Lower lobe of right lung (tissue), 2 donors: ENCODE results near the gene KRT80. TPM values are rescaled to one million over a fixed set of nuclear protein-coding genes. Genes with fewer than 3 reads are reported as not detected.

Experiments
- ATAC-seq, 2 donors: fragments of 200-7000 bp; cut with Tn5 transposase; one replicate each; pipeline ENCODE4 v1.9.1; 2020 to 2022; ENCODE audit warnings: mild to moderate bottlenecking in 2 of 2, moderate library complexity in 2 of 2
- DNase-seq: peaks from one replicate; pipeline ENCODE4 v3.0.0-alpha.2; 2020
- H3K27ac ChIP-seq: fragments of 200-600 bp; one replicate; pipeline ENCODE4 v1.8.0; 2022
- H3K27me3 ChIP-seq: fragments of 200-600 bp; one replicate; pipeline ENCODE4 v1.8.0; 2022; ENCODE audit warnings: low read depth
- H3K36me3 ChIP-seq: fragments of 200-600 bp; one replicate; pipeline ENCODE4 v1.8.0; 2022; ENCODE audit warnings: mild to moderate bottlenecking
- H3K4me1 ChIP-seq: fragments of 200-600 bp; one replicate; pipeline ENCODE4 v1.8.0; 2022
- H3K4me3 ChIP-seq: fragments of 200-600 bp; one replicate; pipeline ENCODE4 v1.8.0; 2022; ENCODE audit warnings: mild to moderate bottlenecking
- H3K9me3 ChIP-seq: fragments of 200-600 bp; one replicate; pipeline ENCODE4 v1.8.0; 2022
- CTCF ChIP-seq: fragments of 200-600 bp; IDR thresholded peaks from one replicate; pipeline ENCODE4 v1.8.0; 2022; ENCODE audit warnings: antibody characterized with exemption, mild to moderate bottlenecking
- intact Hi-C: fragments of 100-400 bp; cut with DNase I; formaldehyde crosslinking; loops from one replicate; pipeline ENCODE4 v1.11.0; 2022
- total RNA-seq: library from RNA; stranded (reverse); fragmentation: NEBNext Ultra II Directional; extraction: Animal tissue kit (Norgen Biotek cat#: 25700); gene quantifications from one replicate; pipeline ENCODE4 v1.2.1, GENCODE V29; 2021
- donor health status: DM: no; HTN: yes; CAD: no; lungs with severe emphysema.

The KRT80 gene
- total RNA-seq, 1 donor from 2014 or later, result 3.0 TPM

- H3K27ac ChIP-seq, result peak overlapping the region; percentile 87
- no peak for DNase-seq
- no peak for ATAC-seq
- no peaks in the 10 kb centered on the region for H3K9me3 ChIP-seq
- H3K27me3 ChIP-seq, result peaks cover 6% of the 10 kb centered on the region
- TF ChIP-seq CTCF, result no peak
- H3K4me3 ChIP-seq, result no peak overlapping the region
- H3K4me1 ChIP-seq, result peaks cover 36% of the 10 kb centered on the region
- intact Hi-C loops, result no loop called here
- no peaks in the 10 kb centered on the region for H3K36me3 ChIP-seq
Observed at GRCh38 chr12:52126050-52126604, 65.7 kb downstream of the KRT80 start.

- Histone ChIP-seq H3K4me1 (peaks cover 36% of the 10 kb centered on the region), H3K9me3 (no peaks in the 10 kb centered on the region), H3K27me3 (peaks cover 6% of the 10 kb centered on the region), H3K36me3 (no peaks in the 10 kb centered on the region), H3K4me3 (no peak overlapping the region), H3K27ac (peak overlapping the region; percentile 87)
- ATAC-seq (no peak), DNase-seq (no peak)
- intact Hi-C loops, result no loop called here
- no peak for TF ChIP-seq CTCF
Observed at GRCh38 chr12:52125476-52125900, 66.3 kb downstream of the KRT80 start.

GRCh38 chr12:52123487-52124186, 68.2 kb downstream of the KRT80 start:
- Histone ChIP-seq H3K4me3 (no peak overlapping the region), H3K27me3 (peaks cover 6% of the 10 kb centered on the region), H3K36me3 (no peaks in the 10 kb centered on the region), H3K27ac (no peak overlapping the region), H3K4me1 (peaks cover 42% of the 10 kb centered on the region), H3K9me3 (no peaks in the 10 kb centered on the region)
- intact Hi-C loops, result no loop called here
- no peak for TF ChIP-seq CTCF
- no peak for DNase-seq
- no peak for ATAC-seq

- intact Hi-C loops, result no loop called here
- no peaks in the 10 kb centered on the region for H3K36me3 ChIP-seq
- H3K4me3 ChIP-seq, result no peak overlapping the region
- no peak overlapping the region for H3K27ac ChIP-seq
- no peak for ATAC-seq
- TF ChIP-seq CTCF, result no peak
- peaks cover 6% of the 10 kb centered on the region for H3K27me3 ChIP-seq
- no peaks in the 10 kb centered on the region for H3K9me3 ChIP-seq
- no peak for DNase-seq
- H3K4me1 ChIP-seq, result peaks cover 35% of the 10 kb centered on the region
Observed at GRCh38 chr12:52122904-52123303, 68.9 kb downstream of the KRT80 start.

GRCh38 chr12:52122540-52122871, 69.3 kb downstream of the KRT80 start:
- no peak for TF ChIP-seq CTCF
- H3K4me3 ChIP-seq, result no peak overlapping the region
- ATAC-seq (no peak), DNase-seq (no peak)
- peaks cover 6% of the 10 kb centered on the region for H3K27me3 ChIP-seq
- peaks cover 33% of the 10 kb centered on the region for H3K4me1 ChIP-seq
- no peaks in the 10 kb centered on the region for H3K9me3 ChIP-seq
- H3K27ac ChIP-seq, result no peak overlapping the region
- H3K36me3 ChIP-seq, result no peaks in the 10 kb centered on the region
- intact Hi-C loops, result no loop called here
